ENCODE measurements around the gene TBC1D2. TPM values are rescaled to one million over a fixed set of nuclear protein-coding genes. Genes with fewer than 3 reads are reported as not detected.

The TBC1D2 gene
- total and polyA plus RNA-seq, 2 of the 13 experiments (the other 11 are each of a cell fraction or from before 2014, with no cell fraction given): 2.0 to 2.8 TPM

- TF ChIP-seq ZNF747 (CRISPR knock-in tag; IDR thresholded peaks at IDR 0.05; ENCODE audit: borderline replicate concordance) (no peak), ZNF317 (CRISPR knock-in tag; IDR thresholded peaks at IDR 0.05) (no peak), ZNF3 (CRISPR knock-in tag; IDR thresholded peaks at IDR 0.05) (no peak), SRSF4 (IDR thresholded peaks at IDR 0.05; ENCODE audit: low read depth, low read length, poor library complexity, severe bottlenecking) (no peak), SRF (IDR thresholded peaks at IDR 0.05; ENCODE audit: low read depth, low read length) (no peak), TCF7 (IDR thresholded peaks at IDR 0.05; ENCODE audit: low read depth) (peak; percentile 27; the same call in 1 of the 2 replicates), TCF7L2 (IDR thresholded peaks at IDR 0.05; ENCODE audit: low read depth, low read length) (no peak), IRF1 (CRISPR knock-in tag; IDR thresholded peaks at IDR 0.05; ENCODE audit: low read depth) (no peak), AGO1 (IDR thresholded peaks at IDR 0.05; ENCODE audit: low read depth, low read length, poor library complexity, severe bottlenecking) (no peak), ATF7 (IDR thresholded peaks at IDR 0.05) (no peak), ATF7 (CRISPR knock-in tag; IDR thresholded peaks at IDR 0.05) (no peak), ZNF331 (CRISPR knock-in tag; IDR thresholded peaks at IDR 0.05) (no peak)
- TF ChIP-seq, protein P1, sequence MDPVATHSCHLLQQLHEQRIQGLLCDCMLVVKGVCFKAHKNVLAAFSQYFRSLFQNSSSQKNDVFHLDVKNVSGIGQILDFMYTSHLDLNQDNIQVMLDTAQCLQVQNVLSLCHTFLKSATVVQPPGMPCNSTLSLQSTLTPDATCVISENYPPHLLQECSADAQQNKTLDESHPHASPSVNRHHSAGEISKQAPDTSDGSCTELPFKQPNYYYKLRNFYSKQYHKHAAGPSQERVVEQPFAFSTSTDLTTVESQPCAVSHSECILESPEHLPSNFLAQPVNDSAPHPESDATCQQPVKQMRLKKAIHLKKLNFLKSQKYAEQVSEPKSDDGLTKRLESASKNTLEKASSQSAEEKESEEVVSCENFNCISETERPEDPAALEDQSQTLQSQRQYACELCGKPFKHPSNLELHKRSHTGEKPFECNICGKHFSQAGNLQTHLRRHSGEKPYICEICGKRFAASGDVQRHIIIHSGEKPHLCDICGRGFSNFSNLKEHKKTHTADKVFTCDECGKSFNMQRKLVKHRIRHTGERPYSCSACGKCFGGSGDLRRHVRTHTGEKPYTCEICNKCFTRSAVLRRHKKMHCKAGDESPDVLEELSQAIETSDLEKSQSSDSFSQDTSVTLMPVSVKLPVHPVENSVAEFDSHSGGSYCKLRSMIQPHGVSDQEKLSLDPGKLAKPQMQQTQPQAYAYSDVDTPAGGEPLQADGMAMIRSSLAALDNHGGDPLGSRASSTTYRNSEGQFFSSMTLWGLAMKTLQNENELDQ (CRISPR knock-in tag; IDR thresholded peaks at IDR 0.05; ENCODE audit: borderline replicate concordance): no peak
- TF ChIP-seq, protein P2, sequence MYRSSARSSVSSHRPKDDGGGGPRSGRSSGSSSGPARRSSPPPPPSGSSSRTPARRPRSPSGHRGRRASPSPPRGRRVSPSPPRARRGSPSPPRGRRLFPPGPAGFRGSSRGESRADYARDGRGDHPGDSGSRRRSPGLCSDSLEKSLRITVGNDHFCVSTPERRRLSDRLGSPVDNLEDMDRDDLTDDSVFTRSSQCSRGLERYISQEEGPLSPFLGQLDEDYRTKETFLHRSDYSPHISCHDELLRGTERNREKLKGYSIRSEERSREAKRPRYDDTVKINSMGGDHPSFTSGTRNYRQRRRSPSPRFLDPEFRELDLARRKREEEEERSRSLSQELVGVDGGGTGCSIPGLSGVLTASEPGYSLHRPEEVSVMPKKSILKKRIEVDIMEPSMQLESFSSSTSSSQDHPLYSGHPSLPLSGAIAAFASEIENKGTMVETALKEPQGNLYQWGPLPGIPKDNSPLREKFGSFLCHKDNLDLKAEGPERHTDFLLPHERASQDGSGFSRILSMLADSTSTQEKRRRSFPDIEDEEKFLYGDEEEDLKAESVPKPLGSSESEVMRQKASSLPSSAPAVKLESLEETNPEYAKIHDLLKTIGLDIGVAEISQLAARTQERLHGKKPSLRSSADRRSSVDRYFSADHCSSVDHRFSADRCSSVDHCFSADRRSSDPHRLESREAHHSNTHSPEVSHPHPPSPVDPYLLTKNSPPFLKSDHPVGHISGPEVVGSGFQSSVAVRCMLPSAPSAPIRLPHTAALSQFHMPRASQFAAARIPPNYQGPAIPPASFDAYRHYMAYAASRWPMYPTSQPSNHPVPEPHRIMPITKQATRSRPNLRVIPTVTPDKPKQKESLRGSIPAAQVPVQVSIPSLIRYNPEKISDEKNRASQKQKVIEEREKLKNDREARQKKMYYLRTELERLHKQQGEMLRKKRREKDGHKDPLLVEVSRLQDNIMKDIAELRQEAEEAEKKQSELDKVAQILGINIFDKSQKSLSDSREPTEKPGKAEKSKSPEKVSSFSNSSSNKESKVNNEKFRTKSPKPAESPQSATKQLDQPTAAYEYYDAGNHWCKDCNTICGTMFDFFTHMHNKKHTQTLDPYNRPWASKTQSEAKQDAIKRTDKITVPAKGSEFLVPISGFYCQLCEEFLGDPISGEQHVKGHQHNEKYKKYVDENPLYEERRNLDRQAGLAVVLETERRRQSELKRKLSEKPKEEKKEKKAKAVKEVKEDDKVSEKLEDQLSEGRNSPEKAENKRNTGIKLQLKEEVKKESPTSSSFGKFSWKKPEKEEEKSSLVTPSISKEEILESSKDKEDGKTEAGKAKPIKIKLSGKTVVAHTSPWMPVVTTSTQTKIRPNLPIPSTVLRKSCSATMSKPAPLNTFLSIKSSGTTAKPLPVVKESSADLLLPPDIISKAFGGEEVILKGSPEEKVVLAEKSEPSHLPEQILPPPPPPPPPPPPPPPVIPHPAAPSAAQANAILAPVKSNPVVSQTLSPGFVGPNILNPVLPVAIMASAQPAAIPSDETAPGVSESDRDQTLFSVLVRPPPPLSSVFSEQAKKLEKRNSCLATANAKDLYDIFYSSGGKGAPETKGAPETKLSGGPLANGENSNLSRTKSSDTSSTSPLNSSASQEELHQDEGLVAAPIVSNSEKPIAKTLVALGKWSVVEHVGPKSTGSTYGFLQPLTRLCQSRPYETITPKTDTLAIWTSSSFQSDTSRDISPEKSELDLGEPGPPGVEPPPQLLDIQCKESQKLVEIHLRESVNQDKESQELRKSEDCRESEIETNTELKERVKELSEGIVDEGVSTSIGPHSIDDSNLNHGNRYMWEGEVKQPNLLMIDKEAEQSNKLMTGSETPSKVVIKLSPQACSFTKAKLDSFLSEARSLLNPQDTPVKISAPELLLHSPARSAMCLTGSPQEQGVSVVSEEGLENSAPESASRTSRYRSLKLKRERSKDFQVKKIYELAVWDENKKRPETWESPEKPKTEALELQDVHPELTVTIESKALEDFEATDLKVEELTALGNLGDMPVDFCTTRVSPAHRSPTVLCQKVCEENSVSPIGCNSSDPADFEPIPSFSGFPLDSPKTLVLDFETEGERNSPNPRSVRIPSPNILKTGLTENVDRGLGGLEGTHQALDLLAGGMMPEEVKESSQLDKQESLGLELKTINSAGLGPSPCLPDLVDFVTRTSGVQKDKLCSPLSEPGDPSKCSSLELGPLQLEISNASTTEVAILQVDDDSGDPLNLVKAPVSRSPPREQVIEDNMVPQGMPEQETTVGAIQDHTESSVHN (CRISPR knock-in tag; IDR thresholded peaks at IDR 0.05): no peak
- TF ChIP-seq, protein P3, sequence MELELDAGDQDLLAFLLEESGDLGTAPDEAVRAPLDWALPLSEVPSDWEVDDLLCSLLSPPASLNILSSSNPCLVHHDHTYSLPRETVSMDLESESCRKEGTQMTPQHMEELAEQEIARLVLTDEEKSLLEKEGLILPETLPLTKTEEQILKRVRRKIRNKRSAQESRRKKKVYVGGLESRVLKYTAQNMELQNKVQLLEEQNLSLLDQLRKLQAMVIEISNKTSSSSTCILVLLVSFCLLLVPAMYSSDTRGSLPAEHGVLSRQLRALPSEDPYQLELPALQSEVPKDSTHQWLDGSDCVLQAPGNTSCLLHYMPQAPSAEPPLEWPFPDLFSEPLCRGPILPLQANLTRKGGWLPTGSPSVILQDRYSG (CRISPR knock-in tag; IDR thresholded peaks at IDR 0.05): no peak
- TF ChIP-seq, protein P4, sequence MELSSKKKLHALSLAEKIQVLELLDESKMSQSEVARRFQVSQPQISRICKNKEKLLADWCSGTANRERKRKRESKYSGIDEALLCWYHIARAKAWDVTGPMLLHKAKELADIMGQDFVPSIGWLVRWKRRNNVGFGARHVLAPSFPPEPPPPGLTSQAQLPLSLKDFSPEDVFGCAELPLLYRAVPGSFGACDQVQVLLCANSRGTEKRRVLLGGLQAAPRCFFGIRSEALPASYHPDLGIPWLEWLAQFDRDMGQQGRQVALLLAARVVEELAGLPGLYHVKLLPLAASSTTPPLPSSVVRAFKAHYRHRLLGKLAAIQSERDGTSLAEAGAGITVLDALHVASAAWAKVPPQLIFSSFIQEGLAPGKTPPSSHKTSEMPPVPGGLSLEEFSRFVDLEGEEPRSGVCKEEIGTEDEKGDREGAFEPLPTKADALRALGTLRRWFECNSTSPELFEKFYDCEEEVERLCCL (CRISPR knock-in tag; IDR thresholded peaks at IDR 0.05; ENCODE audit: borderline replicate concordance): no peak
Measured at GRCh38 chr9:98168941-98169488, 86.4 kb downstream of the TBC1D2 start (continued).

Measured in HepG2 (cell line).